HepG2 (cell line): ENCODE measurements around the gene CNTNAP1. TPM values are rescaled to one million over a fixed set of nuclear protein-coding genes. Genes with fewer than 3 reads are reported as not detected.

ENCODE experiments used
- ATAC-seq: fragments of 200-7000 bp; cut with Tn5 transposase; 3 replicates; pipeline ENCODE4 v1.9.1; 2020; ENCODE audit warnings: mild to moderate bottlenecking, moderate library complexity
- BruUV-seq: library from RNA; stranded (reverse); fragments of 400-500 nt; replicated peaks from 2 replicates; lab custom pipeline; 2021; lab: Mats Ljungman, UMichigan
- CTCF ChIA-PET: fragments of 300-600 bp; formaldehyde crosslinking; extraction: SDS; loops from one replicate; lab custom pipeline; 2021; ENCODE audit warnings: low total read pairs, inconsistent platforms, low intra/inter-chr PET ratio; lab: Yijun Ruan, JAX
- POLR2A ChIA-PET: fragments of 350-600 bp; sonication (Branson Sonifier 250); formaldehyde crosslinking; loops from one replicate; lab custom pipeline; 2020; ENCODE audit warnings: antibody characterized with exemption, inconsistent platforms; lab: Yijun Ruan, JAX
- DNase-seq: peaks from one replicate; pipeline ENCODE4 v3.0.0-alpha.2; 2015; ENCODE audit warnings: low spot score
- FAIRE-seq: peaks from 3 replicates; lab custom pipeline; 2011; peaks lifted over from hg19 to GRCh38; lab: Jason Lieb, UNC
- H2AFZ ChIP-seq: one replicate; pipeline ENCODE4 v1.6.1; 2011; ENCODE audit warnings: low read length, inconsistent platforms
- H3K27ac ChIP-seq: fragments of 300-600 bp; 3 replicates; pipeline ENCODE4 v1.8.0; 2011; ENCODE audit warnings: mixed run types, mild to moderate bottlenecking, mixed read lengths, low read length, inconsistent platforms; ENCODE audit not compliant: insufficient read depth; ENCODE audit errors: extremely low read length
- H3K27me3 ChIP-seq, 2 experiments: fragments of 200-600 bp in 1 of 2; 2 replicates in 1 of 2; 3 replicates in 1 of 2; pipeline versions ENCODE4 v1.6.0 to v1.8.0; 2011; ENCODE audit warnings: low read length in 2 of 2, mild to moderate bottlenecking in 2 of 2, moderate library complexity in 2 of 2, inconsistent platforms in 1 of 2; ENCODE audit not compliant: insufficient read depth in 2 of 2, control insufficient read depth in 1 of 2
- H3K36me3 ChIP-seq, 2 experiments: fragments of 200-600 bp in 1 of 2; replicated peaks in 1 of 2; 2 replicates in 1 of 2; 3 replicates in 1 of 2; pipeline versions ENCODE4 v1.5.1 to v1.8.0; 2011; ENCODE audit warnings: low read length in 2 of 2, inconsistent platforms in 1 of 2; ENCODE audit not compliant: insufficient read depth in 2 of 2, control insufficient read depth in 1 of 2
- H3K4me1 ChIP-seq: 2 replicates; pipeline ENCODE4 v1.5.1; 2012; ENCODE audit warnings: low read length, inconsistent platforms; ENCODE audit not compliant: insufficient read depth
- H3K4me2 ChIP-seq: 2 replicates; pipeline ENCODE4 v1.6.0; 2011; ENCODE audit warnings: low read depth, low read length, inconsistent platforms
- H3K4me3 ChIP-seq, 3 experiments: fragments of 200-600 bp in 1 of 3; sonication (generic), shearing (Covaris generic) in 1 of 3; replicated peaks in 1 of 3; 2 replicates each; pipeline ENCODE4 v1.5.1; 2011 to 2016; ENCODE audit warnings: low read length in 3 of 3, inconsistent platforms in 2 of 3, low read depth in 2 of 3, mild to moderate bottlenecking in 2 of 3, control low read depth in 1 of 3, mixed read lengths in 1 of 3; ENCODE audit not compliant: insufficient read depth in 1 of 3
- H3K79me2 ChIP-seq: one replicate; pipeline ENCODE4 v1.6.1; 2011; ENCODE audit warnings: low read length, inconsistent platforms; ENCODE audit not compliant: insufficient read depth
- H3K9ac ChIP-seq: 2 replicates; pipeline ENCODE4 v1.6.0; 2011; ENCODE audit warnings: mild to moderate bottlenecking, low read depth, low read length, inconsistent platforms; ENCODE audit not compliant: insufficient read depth
- H3K9me3 ChIP-seq: 2 replicates; pipeline ENCODE4 v1.5.1; 2012; ENCODE audit warnings: mild to moderate bottlenecking, low read length
- H4K20me1 ChIP-seq: 2 replicates; pipeline ENCODE4 v1.6.0; 2011; ENCODE audit warnings: inconsistent platforms, mild to moderate bottlenecking, low read length, moderate library complexity; ENCODE audit not compliant: insufficient read depth
- CHD4 ChIP-seq: fragments of 200-600 bp; sonication (generic); IDR thresholded peaks from 2 replicates; pipeline ENCODE4 v1.7.0; 2017; ENCODE audit warnings: mild to moderate bottlenecking, low read length, borderline replicate concordance
- ELF1 ChIP-seq: sonication (generic); formaldehyde crosslinking; IDR thresholded peaks from 2 replicates; pipeline ENCODE4 v1.4.0; 2020; ENCODE audit warnings: missing genetic modification reagents
- HMG20A ChIP-seq: IDR thresholded peaks from 2 replicates; pipeline ENCODE4 v1.6.1; 2016; ENCODE audit warnings: borderline replicate concordance
- MBNL3 ChIP-seq: fragments of 250-450 bp; sonication (Bioruptor Pico); conservative IDR thresholded peaks from 2 replicates; pipeline ENCODE4 v1.8.0; 2022; ENCODE audit warnings: mild to moderate bottlenecking, inconsistent platforms
- MNT ChIP-seq: fragments of 450-650 bp; IDR thresholded peaks from 2 replicates; pipeline ENCODE4 v1.6.1; 2016
- MZF1 ChIP-seq: sonication (generic); formaldehyde crosslinking; IDR thresholded peaks from 2 replicates; pipeline ENCODE4 v1.8.1; 2023; ENCODE audit warnings: mild to moderate bottlenecking, missing genetic modification reagents, borderline replicate concordance
- PHF21A ChIP-seq: sonication (generic); formaldehyde crosslinking; IDR thresholded peaks from 2 replicates; pipeline ENCODE4 v1.5.0; 2020; ENCODE audit warnings: mild to moderate bottlenecking, missing genetic modification reagents
- PRDM15 ChIP-seq: sonication (generic); formaldehyde crosslinking; IDR thresholded peaks from 2 replicates; pipeline ENCODE4 v1.4.0; 2020; ENCODE audit warnings: missing genetic modification reagents
- REPIN1 ChIP-seq: sonication (generic); formaldehyde crosslinking; IDR thresholded peaks from 2 replicates; pipeline ENCODE4 v1.8.0; 2022; ENCODE audit warnings: missing genetic modification reagents, low read depth, mild to moderate bottlenecking, borderline replicate concordance
- SOX5 ChIP-seq: IDR thresholded peaks from 2 replicates; pipeline ENCODE4 v1.6.1; 2016; ENCODE audit warnings: borderline replicate concordance
- THAP7 ChIP-seq: sonication (generic); formaldehyde crosslinking; IDR thresholded peaks from 2 replicates; pipeline ENCODE4 v1.8.1; 2023; ENCODE audit warnings: mild to moderate bottlenecking, missing genetic modification reagents
- ZBTB3 ChIP-seq: sonication (generic); formaldehyde crosslinking; IDR thresholded peaks from 2 replicates; pipeline ENCODE4 v1.4.0; 2020; ENCODE audit warnings: low read depth, mild to moderate bottlenecking, moderate library complexity, missing genetic modification reagents, borderline replicate concordance
- ZNF18 ChIP-seq: sonication (generic); formaldehyde crosslinking; IDR thresholded peaks from 2 replicates; pipeline ENCODE4 v1.8.0; 2022; ENCODE audit warnings: mild to moderate bottlenecking, missing genetic modification reagents; ENCODE audit not compliant: insufficient replicate concordance
- ZNF530 ChIP-seq: sonication (generic); formaldehyde crosslinking; IDR thresholded peaks from 2 replicates; pipeline ENCODE4 v1.5.0; 2020; ENCODE audit warnings: low read depth, mild to moderate bottlenecking, missing genetic modification reagents
- ZNF546 ChIP-seq: sonication (generic); formaldehyde crosslinking; conservative IDR thresholded peaks from 2 replicates; pipeline ENCODE4 v1.8.1; 2023; ENCODE audit warnings: mild to moderate bottlenecking, missing genetic modification reagents
- ZNF639 ChIP-seq: conservative IDR thresholded peaks from 2 replicates; pipeline ENCODE4 v1.6.1; 2018; ENCODE audit warnings: missing genetic modification reagents
- ZNF883 ChIP-seq: sonication (generic); formaldehyde crosslinking; IDR thresholded peaks from 2 replicates; pipeline ENCODE4 v1.5.1; 2020; ENCODE audit warnings: mild to moderate bottlenecking, missing genetic modification reagents; ENCODE audit errors: not compliant biosample characterization
- WGBS: methylation state at CpG from one replicate; pipeline ENCODE4 v1.1.6; 2017; ENCODE audit warnings: low lambda C conversion rate; 5-methylcytosine and 5-hydroxymethylcytosine counted together
- in situ Hi-C: cut with HindIII; loops from 2 replicates; pipeline ENCODE4 v1.10.0; 2017; ENCODE audit warnings: low pct_unique_long_range_greater_than_20kb; ENCODE audit not compliant: extremely low pct_ligation_motif_present
- intact Hi-C: fragments of 100-400 bp; cut with micrococcal nuclease; formaldehyde crosslinking; loops from one replicate; pipeline ENCODE4 v1.10.0; 2022; ENCODE audit not compliant: unreplicated experiment
- polyA plus RNA-seq, 8 experiments: library from polyadenylated mRNA; depleted of rRNA in 3 of 8; stranded (reverse) in 7 of 8; unstranded in 1 of 8; fragments of >200 nt; fragmentation: Illumina TruSeq in 4 of 8; extraction: Trizol in 4 of 8; gene quantifications; 2 replicates each; pipeline versions ENCODE4 v1.2.1 to v1.2.3, GENCODE V29; 2011 to 2016; ENCODE audit warnings: low read depth in 4 of 8, missing spikeins in 1 of 8, mixed read lengths in 1 of 8; ENCODE audit not compliant: insufficient read depth in 1 of 8
- total RNA-seq, 5 experiments: library from RNA; depleted of rRNA; stranded (reverse); fragments of >200 nt; fragmentation: Illumina TruSeq; extraction: Trizol; gene quantifications; 2 replicates each; pipeline ENCODE4 v1.2.3, GENCODE V29; 2016; ENCODE audit warnings: low read depth in 1 of 5

The CNTNAP1 gene
- total and polyA plus RNA-seq, 2 of the 13 experiments (the other 11 are each of a cell fraction or from before 2014, with no cell fraction given), result 4.5 to 7.7 TPM

- Histone ChIP-seq H3K27ac (no peak overlapping the region), H3K36me3 (peaks cover 3 to 5% of the 10 kb centered on the region in 2 experiments; a peak in 4 of 5 replicates), H3K4me2 (no peak overlapping the region), H3K9ac (no peak overlapping the region), H3K27me3 (no peaks in the 10 kb centered on the region), H3K4me3 (no peak overlapping the region), H3K4me1 (no peaks in the 10 kb centered on the region), H3K79me2 (no peaks in the 10 kb centered on the region), H4K20me1 (no peaks in the 10 kb centered on the region), H2AFZ (no peak overlapping the region), H3K9me3 (no peaks in the 10 kb centered on the region)
- CTCF ChIA-PET, result no interaction called here
- intact Hi-C loops, result no loop called here
- POLR2A ChIA-PET, result no interaction called here
- FAIRE-seq (no peak), ATAC-seq (no peak), DNase-seq (no peak)
- WGBS, result 77% methylated on average over 6 of the region's 11 CpGs
- in situ Hi-C loops, result no loop called here
- no TSS peak for BruUV-seq
- TF ChIP-seq THAP7 (CRISPR knock-in tag) (no peak), CHD4 (no peak), MBNL3 (no peak), ZNF18 (CRISPR knock-in tag) (no peak), PRDM15 (no peak), ZNF546 (CRISPR knock-in tag) (no peak), MZF1 (no peak), ZNF883 (CRISPR knock-in tag) (no peak), HMG20A (CRISPR knock-in tag) (no peak), SOX5 (CRISPR knock-in tag) (no peak), ZNF530 (CRISPR knock-in tag) (no peak), PHF21A (CRISPR knock-in tag) (no peak), MNT (no peak), ZBTB3 (CRISPR knock-in tag) (no peak), REPIN1 (CRISPR knock-in tag) (no peak), ZNF639 (CRISPR knock-in tag) (no peak), ELF1 (no peak)
Measured at GRCh38 chr17:42692489-42692888, 10.2 kb downstream of the CNTNAP1 start.
